22Rv1 (cell line): ENCODE measurements around the gene AP3S1.

Source experiments
- ZFX ChIP-seq: fragments of 450-650 bp; IDR thresholded peaks from 2 replicates; pipeline ENCODE4 v1.6.1; 2017; ENCODE audit warnings: antibody characterized with exemption, borderline replicate concordance
- TF ChIP-seq, protein P1 (sequence below): fragments of 450-650 bp; IDR thresholded peaks from 2 replicates; pipeline ENCODE4 v1.5.1; 2017; ENCODE audit warnings: mild to moderate bottlenecking

GRCh38 chr5:115892021-115892420, 50.3 kb downstream of the AP3S1 start:
- TF ChIP-seq, protein P1, sequence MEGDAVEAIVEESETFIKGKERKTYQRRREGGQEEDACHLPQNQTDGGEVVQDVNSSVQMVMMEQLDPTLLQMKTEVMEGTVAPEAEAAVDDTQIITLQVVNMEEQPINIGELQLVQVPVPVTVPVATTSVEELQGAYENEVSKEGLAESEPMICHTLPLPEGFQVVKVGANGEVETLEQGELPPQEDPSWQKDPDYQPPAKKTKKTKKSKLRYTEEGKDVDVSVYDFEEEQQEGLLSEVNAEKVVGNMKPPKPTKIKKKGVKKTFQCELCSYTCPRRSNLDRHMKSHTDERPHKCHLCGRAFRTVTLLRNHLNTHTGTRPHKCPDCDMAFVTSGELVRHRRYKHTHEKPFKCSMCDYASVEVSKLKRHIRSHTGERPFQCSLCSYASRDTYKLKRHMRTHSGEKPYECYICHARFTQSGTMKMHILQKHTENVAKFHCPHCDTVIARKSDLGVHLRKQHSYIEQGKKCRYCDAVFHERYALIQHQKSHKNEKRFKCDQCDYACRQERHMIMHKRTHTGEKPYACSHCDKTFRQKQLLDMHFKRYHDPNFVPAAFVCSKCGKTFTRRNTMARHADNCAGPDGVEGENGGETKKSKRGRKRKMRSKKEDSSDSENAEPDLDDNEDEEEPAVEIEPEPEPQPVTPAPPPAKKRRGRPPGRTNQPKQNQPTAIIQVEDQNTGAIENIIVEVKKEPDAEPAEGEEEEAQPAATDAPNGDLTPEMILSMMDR: no peak
- TF ChIP-seq ZFX: no peak
